B cell (primary cell): ENCODE results near the gene TSPAN5. TPM values are rescaled to one million over a fixed set of nuclear protein-coding genes. Genes with fewer than 3 reads are reported as not detected.

Source experiments
- ATAC-seq: fragments of 200-7000 bp; cut with Tn5 transposase; one replicate; pipeline ENCODE4 v1.10.0; 2021; ENCODE audit warnings: low read depth, mild to moderate bottlenecking, moderate number of reproducible peaks, moderate library complexity
- CTCF ChIA-PET: fragments of 350-600 bp; sonication (Branson Sonifier 250); formaldehyde crosslinking; loops from one replicate; lab custom pipeline; 2021; ENCODE audit warnings: antibody characterized with exemption, inconsistent platforms; lab: Charles Lee
- POLR2A ChIA-PET: fragments of 350-600 bp; sonication (Branson Sonifier 250); formaldehyde crosslinking; loops from one replicate; lab custom pipeline; 2021; ENCODE audit warnings: antibody characterized with exemption; lab: Charles Lee
- DNase-seq: peaks from one replicate; pipeline ENCODE4 v3.0.0; 2013
- H2AFZ ChIP-seq: 2 replicates; pipeline ENCODE4 v1.6.1; 2012; ENCODE audit warnings: mild to moderate bottlenecking, low read depth, low read length; ENCODE audit not compliant: insufficient read depth, poor library complexity, severe bottlenecking
- H3K27ac ChIP-seq, 2 donors: 1 replicate in 1 of 2; 2 replicates in 1 of 2; pipeline ENCODE4 v1.5.1; 2012 to 2013; ENCODE audit warnings: low read length in 2 of 2, mild to moderate bottlenecking in 2 of 2, moderate library complexity in 1 of 2
- H3K27me3 ChIP-seq, 4 experiments: fragments of 200-600 bp in 1 of 4; sonication (generic) in 1 of 4; replicated peaks in 1 of 4; 1 replicate in 2 of 4; 2 replicates in 2 of 4; pipeline versions ENCODE4 v1.6.1 to v1.7.0; 2013 to 2016; ENCODE audit warnings: low read length in 3 of 4, mild to moderate bottlenecking in 2 of 4, mixed read lengths in 1 of 4, moderate library complexity in 1 of 4; ENCODE audit not compliant: insufficient read depth in 4 of 4, control insufficient read depth in 3 of 4; ENCODE audit errors: control extremely low read depth in 1 of 4
- H3K36me3 ChIP-seq, 2 experiments: replicated peaks in 1 of 2; 1 replicate in 1 of 2; 2 replicates in 1 of 2; pipeline versions ENCODE4 v1.6.1 to v1.7.1; 2013; ENCODE audit warnings: low read length in 1 of 2; ENCODE audit not compliant: insufficient read depth in 2 of 2, control insufficient read depth in 1 of 2; ENCODE audit errors: control extremely low read depth in 1 of 2, extremely low read depth in 1 of 2
- H3K4me1 ChIP-seq, 2 donors: fragments of 200-600 bp in 1 of 2; sonication (generic) in 1 of 2; 1 replicate in 1 of 2; 2 replicates in 1 of 2; pipeline versions ENCODE4 v1.5.1 to v1.6.1; 2013 to 2017; ENCODE audit warnings: low read length in 2 of 2; ENCODE audit not compliant: control insufficient read depth in 2 of 2, insufficient read depth in 2 of 2
- H3K4me2 ChIP-seq: replicated peaks from 2 replicates; pipeline ENCODE3; 2012; ENCODE audit warnings: mild to moderate bottlenecking, low read depth, low read length; ENCODE audit not compliant: poor library complexity, severe bottlenecking
- H3K4me3 ChIP-seq, 5 experiments: fragments of 200-600 bp in 1 of 5; sonication (generic) in 1 of 5; 1 replicate in 3 of 5; 2 replicates in 2 of 5; pipeline versions ENCODE4 v1.5.1 to v1.7.0; 2011 to 2016; ENCODE audit warnings: low read length in 4 of 5, mild to moderate bottlenecking in 4 of 5, low read depth in 2 of 5, control low read depth in 1 of 5, moderate library complexity in 1 of 5; ENCODE audit not compliant: insufficient read depth in 1 of 5; ENCODE audit errors: control extremely low read depth in 1 of 5, extremely low read depth in 1 of 5
- H3K79me2 ChIP-seq: fragments of 200-600 bp; sonication (generic); one replicate; pipeline ENCODE4 v1.6.0; 2016; ENCODE audit warnings: low read length; ENCODE audit not compliant: control insufficient read depth, insufficient read depth
- H3K9ac ChIP-seq: fragments of 200-600 bp; sonication (generic); 2 replicates; pipeline ENCODE4 v1.6.1; 2017; ENCODE audit warnings: mild to moderate bottlenecking, low read length, moderate library complexity
- H3K9me3 ChIP-seq, 3 donors: one replicate each; pipeline versions ENCODE4 v1.6.1 to v1.7.1; 2013; ENCODE audit warnings: low read length in 2 of 3; ENCODE audit not compliant: control insufficient read depth in 2 of 3, insufficient read depth in 1 of 3; ENCODE audit errors: control extremely low read depth in 1 of 3
- H4K20me1 ChIP-seq: 2 replicates; pipeline ENCODE4 v1.6.0; 2012; ENCODE audit warnings: mild to moderate bottlenecking, low read length; ENCODE audit not compliant: insufficient read depth, control insufficient read depth, poor library complexity, severe bottlenecking
- H3K27ac Mint-ChIP-seq: one replicate; pipeline ENCODE4 v1.8.0; 2021; ENCODE audit warnings: mixed read lengths
- H3K27me3 Mint-ChIP-seq: one replicate; pipeline ENCODE4 v1.8.0; 2021; ENCODE audit warnings: mixed read lengths
- H3K4me1 Mint-ChIP-seq: one replicate; pipeline ENCODE4 v1.8.0; 2021; ENCODE audit warnings: mixed read lengths
- H3K4me3 Mint-ChIP-seq: one replicate; pipeline ENCODE4 v1.8.0; 2021; ENCODE audit warnings: mixed read lengths
- H3K9me3 Mint-ChIP-seq: one replicate; pipeline ENCODE4 v1.8.0; 2022; ENCODE audit warnings: mixed read lengths; ENCODE audit not compliant: insufficient read depth
- CTCF ChIP-seq: fragments of 200-600 bp; IDR thresholded peaks from one replicate; pipeline ENCODE4 v1.8.0; 2022; ENCODE audit warnings: antibody characterized with exemption, mild to moderate bottlenecking
- EZH2 ChIP-seq: IDR thresholded peaks from 2 replicates; pipeline ENCODE4 v1.6.1; 2012; ENCODE audit warnings: borderline replicate concordance, low read depth, mild to moderate bottlenecking, moderate library complexity, low read length; ENCODE audit not compliant: insufficient read depth, poor library complexity, severe bottlenecking
- WGBS: methylation state at CpG from one replicate; pipeline ENCODE4 v1.1.5; 2013; ENCODE audit warnings: missing lambda C conversion rate; ENCODE audit not compliant: insufficient coverage; 5-methylcytosine and 5-hydroxymethylcytosine counted together
- intact Hi-C: fragments of 100-400 bp; cut with micrococcal nuclease; formaldehyde crosslinking; loops from one replicate; pipeline ENCODE4 v1.10.0; 2022
- polyA plus RNA-seq: library from polyadenylated mRNA; depleted of rRNA; stranded (reverse); fragments of >200 nt; gene quantifications from 2 replicates; pipeline ENCODE4 v1.2.3, GENCODE V29; 2012
- total RNA-seq, 2 donors: library from RNA; stranded (reverse); fragments of 120-200 nt in 1 of 2; gene quantifications; 1 replicate in 1 of 2; 2 replicates in 1 of 2; pipeline versions ENCODE4 v1.2.3 to v1.2.4, GENCODE V29; 2013 to 2022

TSPAN5 gene
- total and polyA plus RNA-seq, 2 donors (not counting 1 experiment from before 2014, with no cell fraction given), result 2.6 to 5.3 TPM

GRCh38 chr4:98634061-98634460, 24.4 kb downstream of the TSPAN5 start:
- no peak overlapping the region for H3K27ac ChIP-seq
- H3K9ac ChIP-seq, result no peak overlapping the region
- Mint-ChIP-seq H3K27ac (no peak overlapping the region), H3K4me3 (no peak overlapping the region), H3K4me1 (no peaks in the 10 kb centered on the region), H3K9me3 (no peaks in the 10 kb centered on the region), H3K27me3 (no peaks in the 10 kb centered on the region)
- intact Hi-C loops, result no loop called here
- H2AFZ ChIP-seq, result no peak overlapping the region
- no CpG with 5 or more reads among the region's 1 CpG for WGBS
- CTCF ChIA-PET, result no interaction called here
- POLR2A ChIA-PET, result no interaction called here
- H3K36me3 ChIP-seq, result no peaks in the 10 kb centered on the region
- H3K9me3 ChIP-seq, result no peaks in the 10 kb centered on the region
- H4K20me1 ChIP-seq, result no peaks in the 10 kb centered on the region
- ATAC-seq (no peak), DNase-seq (no peak)
- no peak overlapping the region for H3K4me2 ChIP-seq
- no peak for TF ChIP-seq CTCF
- no peak for TF ChIP-seq EZH2
- no peaks in the 10 kb centered on the region for H3K4me1 ChIP-seq
- peaks cover 8% of the 10 kb centered on the region for H3K79me2 ChIP-seq
- no peaks in the 10 kb centered on the region for H3K27me3 ChIP-seq
- no peak overlapping the region for H3K4me3 ChIP-seq

GRCh38 chr4:98633159-98633558, 25.3 kb downstream of the TSPAN5 start:
- Mint-ChIP-seq H3K9me3 (no peaks in the 10 kb centered on the region), H3K4me3 (no peak overlapping the region), H3K4me1 (no peaks in the 10 kb centered on the region), H3K27me3 (no peaks in the 10 kb centered on the region), H3K27ac (no peak overlapping the region)
- H3K79me2 ChIP-seq, result peaks cover 6% of the 10 kb centered on the region
- no peak overlapping the region for H3K4me3 ChIP-seq
- intact Hi-C loops, result no loop called here
- H3K9ac ChIP-seq, result no peak overlapping the region
- ChIA-PET POLR2A (no interaction called here), CTCF (no interaction called here)
- H3K27ac ChIP-seq, result no peak overlapping the region
- TF ChIP-seq CTCF (no peak), EZH2 (no peak)
- H3K9me3 ChIP-seq, result no peaks in the 10 kb centered on the region
- H3K4me1 ChIP-seq, result no peaks in the 10 kb centered on the region
- H4K20me1 ChIP-seq, result no peaks in the 10 kb centered on the region
- WGBS, result 100% methylated on average over 1 of the region's 3 CpGs
- DNase-seq (no peak), ATAC-seq (no peak)
- no peak overlapping the region for H2AFZ ChIP-seq
- H3K4me2 ChIP-seq, result no peak overlapping the region
- no peaks in the 10 kb centered on the region for H3K36me3 ChIP-seq
- no peaks in the 10 kb centered on the region for H3K27me3 ChIP-seq
